Adipocyte (in vitro differentiated cells): ENCODE data around the gene ARHGEF11.
"Not testable (repeated sequence)": the region's sequence is repeated elsewhere in the genome, so short reads cannot be mapped to it uniquely, and the experiment has no call there.

Experiments
- DNase-seq: peaks from one replicate; pipeline ENCODE4 v3.0.0-alpha.2; 2015; ENCODE audit warnings: low read depth
- H3K27me3 ChIP-seq: replicated peaks from 2 replicates; pipeline ENCODE4 v1.7.0; 2013; ENCODE audit warnings: mild to moderate bottlenecking, low read length, moderate library complexity; ENCODE audit not compliant: control insufficient read depth, insufficient read depth
- H3K36me3 ChIP-seq: 2 replicates; pipeline ENCODE4 v1.7.0; 2013; ENCODE audit warnings: low read length, mild to moderate bottlenecking, moderate library complexity; ENCODE audit not compliant: control insufficient read depth, insufficient read depth, severe bottlenecking
- H3K4me1 ChIP-seq: 2 replicates; pipeline ENCODE4 v1.7.0; 2013; ENCODE audit warnings: mild to moderate bottlenecking, low read length, moderate library complexity; ENCODE audit not compliant: control insufficient read depth, insufficient read depth
- H3K4me3 ChIP-seq: 2 replicates; pipeline ENCODE4 v1.7.0; 2013; ENCODE audit warnings: mild to moderate bottlenecking, low read length, moderate library complexity
- H3K9ac ChIP-seq: 2 replicates; pipeline ENCODE4 v1.7.0; 2013; ENCODE audit warnings: mild to moderate bottlenecking, low read length, moderate library complexity
- H3K9me3 ChIP-seq: 2 replicates; pipeline ENCODE4 v1.7.0; 2013; ENCODE audit warnings: mild to moderate bottlenecking, low read length, moderate library complexity; ENCODE audit not compliant: control insufficient read depth

The ARHGEF11 gene

GRCh38 chr1:157086299-157086698 is 40.8 kb upstream of the ARHGEF11 start:
- H3K4me3 ChIP-seq = no peak overlapping the region
- no peaks in the 10 kb centered on the region for H3K27me3 ChIP-seq
- DNase-seq = no peak
- H3K4me1 ChIP-seq = peaks cover 14% of the 10 kb centered on the region
- H3K36me3 ChIP-seq = no peaks in the 10 kb centered on the region
- no peak overlapping the region for H3K9ac ChIP-seq
- no peaks in the 10 kb centered on the region for H3K9me3 ChIP-seq

DNA sequence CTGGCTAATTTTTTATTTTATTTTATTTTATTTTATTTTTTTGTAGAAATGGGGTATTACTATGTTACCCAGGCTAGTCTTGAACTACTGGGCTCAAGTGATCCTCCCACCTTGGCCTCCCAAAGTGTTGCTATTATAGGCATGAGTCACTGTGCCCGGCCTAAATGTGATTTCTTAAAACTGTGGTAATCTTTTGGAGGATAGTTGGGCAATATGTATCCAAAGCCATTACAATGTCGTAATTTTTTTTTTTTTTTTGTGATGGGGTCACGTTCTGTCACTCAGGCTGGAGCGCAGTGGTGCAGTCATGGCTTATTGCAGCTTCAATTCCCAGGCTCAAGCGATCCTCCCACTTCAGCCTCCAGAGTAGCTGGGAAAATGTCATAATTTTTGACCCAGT is 39.9 kb upstream of the ARHGEF11 start:
- Histone ChIP-seq H3K4me3 (no peak overlapping the region), H3K4me1 (peaks cover 6% of the 10 kb centered on the region), H3K9ac (no peak overlapping the region), H3K9me3 (no peaks in the 10 kb centered on the region), H3K27me3 (no peaks in the 10 kb centered on the region), H3K36me3 (no peaks in the 10 kb centered on the region)
- DNase-seq = peak; percentile 12

GRCh38 chr1:157084720-157085119 is 39.2 kb upstream of the ARHGEF11 start:
- no peaks in the 10 kb centered on the region for H3K36me3 ChIP-seq
- DNase-seq = no peak
- H3K4me1 ChIP-seq = peaks cover under 1% of the 10 kb centered on the region
- H3K9ac ChIP-seq = no peak overlapping the region
- no peaks in the 10 kb centered on the region for H3K9me3 ChIP-seq
- no peaks in the 10 kb centered on the region for H3K27me3 ChIP-seq
- no peak overlapping the region for H3K4me3 ChIP-seq

DNA sequence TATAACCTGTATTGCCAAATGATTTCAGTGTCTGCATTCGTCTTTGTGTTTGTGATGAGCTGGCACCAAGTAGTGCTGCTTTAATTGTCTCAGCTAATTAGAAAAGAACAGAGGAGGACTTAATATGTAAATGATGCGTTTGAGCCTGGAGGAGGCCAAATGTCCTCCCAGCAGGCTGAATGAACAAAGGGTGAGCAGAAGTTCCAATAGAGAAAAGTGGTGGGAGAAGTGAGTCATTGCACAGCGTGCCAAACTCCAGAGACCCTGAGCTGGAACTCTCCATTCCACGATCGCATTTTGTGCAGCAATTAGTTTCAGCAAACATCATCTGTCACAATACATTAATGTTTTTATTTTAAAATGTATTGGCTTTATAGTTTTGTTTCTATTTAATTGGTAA is 36.2 kb upstream of the ARHGEF11 start:
- no peak overlapping the region for H3K9ac ChIP-seq
- H3K4me1 ChIP-seq = no peaks in the 10 kb centered on the region
- H3K4me3 ChIP-seq = no peak overlapping the region
- H3K9me3 ChIP-seq = no peaks in the 10 kb centered on the region
- H3K27me3 ChIP-seq = no peaks in the 10 kb centered on the region
- H3K36me3 ChIP-seq = no peaks in the 10 kb centered on the region
- DNase-seq = no peak

DNA sequence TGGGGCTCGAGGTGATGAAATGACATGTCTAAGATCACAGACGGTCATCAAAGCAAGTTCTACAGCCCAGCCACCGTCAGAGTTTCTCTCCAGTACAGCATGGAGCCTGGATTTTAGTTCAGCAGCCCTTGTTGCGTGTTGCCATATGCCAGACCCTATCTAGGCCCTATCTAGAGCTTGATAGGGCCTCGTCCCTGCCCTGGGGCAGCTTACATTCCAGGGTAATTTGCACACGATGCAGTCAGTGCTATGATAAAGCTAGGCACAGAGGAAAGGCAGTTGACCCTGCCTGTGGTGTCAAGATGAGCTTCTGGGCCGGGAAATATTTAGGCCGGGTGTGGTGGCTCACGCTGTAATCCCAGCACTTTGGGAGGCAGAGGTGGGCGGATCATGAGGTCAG is 35.2 kb upstream of the ARHGEF11 start:
- Histone ChIP-seq H3K36me3 (no peaks in the 10 kb centered on the region), H3K27me3 (no peaks in the 10 kb centered on the region), H3K4me1 (no peaks in the 10 kb centered on the region), H3K9me3 (no peaks in the 10 kb centered on the region), H3K4me3 (no peak overlapping the region), H3K9ac (no peak overlapping the region)
- no peak for DNase-seq

DNA sequence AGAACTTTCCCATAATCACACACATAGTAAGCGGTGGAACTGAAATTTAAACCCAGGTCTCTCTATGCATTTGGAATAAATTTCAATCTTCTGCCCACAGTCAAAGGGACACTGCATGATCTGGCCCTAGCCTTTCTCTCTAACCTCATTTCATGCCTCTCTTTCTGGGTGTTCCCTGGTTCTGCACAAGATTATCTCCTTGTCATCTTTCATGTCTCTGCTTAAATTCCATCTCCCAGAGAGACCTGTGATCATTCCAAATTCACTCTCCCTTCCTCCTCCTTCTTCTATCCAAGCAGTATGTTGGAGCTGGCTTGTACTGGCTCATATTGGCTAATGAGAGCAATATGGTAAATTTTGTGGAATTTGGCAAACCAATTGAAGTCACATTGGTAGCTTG is 31.9 kb upstream of the ARHGEF11 start:
- no peaks in the 10 kb centered on the region for H3K36me3 ChIP-seq
- H3K4me3 ChIP-seq = no peak overlapping the region
- no peaks in the 10 kb centered on the region for H3K4me1 ChIP-seq
- H3K27me3 ChIP-seq = peaks cover 3% of the 10 kb centered on the region
- H3K9ac ChIP-seq = no peak overlapping the region
- H3K9me3 ChIP-seq = no peaks in the 10 kb centered on the region
- DNase-seq = no peak

GRCh38 chr1:157073944-157074685 is 28.6 kb upstream of the ARHGEF11 start:
- no peak overlapping the region for H3K9ac ChIP-seq
- no peaks in the 10 kb centered on the region for H3K36me3 ChIP-seq
- H3K9me3 ChIP-seq = no peaks in the 10 kb centered on the region
- peak overlapping the region; percentile 54 for H3K4me3 ChIP-seq
- peaks cover 5% of the 10 kb centered on the region for H3K4me1 ChIP-seq
- DNase-seq = peak; percentile 56
- peaks cover 22% of the 10 kb centered on the region for H3K27me3 ChIP-seq

GRCh38 chr1:157069601-157070000 is 24.1 kb upstream of the ARHGEF11 start:
- Histone ChIP-seq H3K4me1 (peaks cover 5% of the 10 kb centered on the region), H3K36me3 (no peaks in the 10 kb centered on the region), H3K9me3 (no peaks in the 10 kb centered on the region), H3K4me3 (no peak overlapping the region), H3K27me3 (peaks cover 22% of the 10 kb centered on the region), H3K9ac (no peak overlapping the region)
- no peak for DNase-seq

- H3K36me3 ChIP-seq, DNase-seq, H3K27me3 ChIP-seq, H3K4me1 ChIP-seq, H3K9ac ChIP-seq, H3K4me3 ChIP-seq: not testable (repeated sequence)
- H3K9me3 ChIP-seq = peaks cover 19% of the 10 kb centered on the region
Observed at GRCh38 chr1:157059241-157059640, 13.7 kb upstream of the ARHGEF11 start.

DNA sequence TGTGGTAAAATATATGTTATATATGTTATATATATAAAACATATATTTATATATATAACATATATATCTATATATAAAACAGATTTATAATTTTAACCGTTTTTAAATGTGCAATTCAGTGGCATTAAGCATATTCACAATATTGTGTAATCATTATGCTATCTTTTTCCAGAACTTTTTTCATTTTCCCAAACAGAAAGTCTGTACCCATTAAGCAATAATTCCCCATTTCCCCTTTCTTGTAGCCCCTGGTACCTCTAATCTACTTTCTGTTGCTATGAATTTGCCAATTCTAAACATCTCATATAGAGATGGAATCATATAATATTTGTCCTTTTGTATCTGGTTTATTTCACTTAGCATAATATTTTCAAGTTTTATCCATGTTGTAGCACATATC is 10.7 kb upstream of the ARHGEF11 start:
- DNase-seq = no peak
- H3K9ac ChIP-seq = no peak overlapping the region
- H3K27me3 ChIP-seq = peaks cover under 1% of the 10 kb centered on the region
- H3K9me3 ChIP-seq = peaks cover 23% of the 10 kb centered on the region
- H3K4me1 ChIP-seq = no peaks in the 10 kb centered on the region
- no peak overlapping the region for H3K4me3 ChIP-seq
- no peaks in the 10 kb centered on the region for H3K36me3 ChIP-seq

GRCh38 chr1:157055729-157056128 is 10.2 kb upstream of the ARHGEF11 start:
- H3K9ac ChIP-seq, H3K36me3 ChIP-seq, H3K4me3 ChIP-seq, H3K27me3 ChIP-seq, DNase-seq, H3K4me1 ChIP-seq: not testable (repeated sequence)
- H3K9me3 ChIP-seq = peaks cover 18% of the 10 kb centered on the region

- Histone ChIP-seq H3K36me3 (no peaks in the 10 kb centered on the region), H3K9me3 (peaks cover 12% of the 10 kb centered on the region), H3K4me3 (no peak overlapping the region), H3K27me3 (peaks cover 9% of the 10 kb centered on the region), H3K4me1 (no peaks in the 10 kb centered on the region), H3K9ac (no peak overlapping the region)
- no peak for DNase-seq
Observed at GRCh38 chr1:157050836-157051235, 5.3 kb upstream of the ARHGEF11 start.
